Loucy (cell line): Measurements from ENCODE around the gene PPP4R3A.

ENCODE experiments used
- H2AFZ ChIP-seq: fragments of 200-600 bp; sonication (generic); 2 replicates; pipeline ENCODE4 v1.6.0; 2016; ENCODE audit warnings: antibody characterized with exemption, mild to moderate bottlenecking, low read length, moderate library complexity
- H3F3A ChIP-seq: fragments of 200-600 bp; 2 replicates; pipeline ENCODE4 v1.6.0; 2016; ENCODE audit warnings: antibody characterized with exemption, low read depth, mild to moderate bottlenecking
- H3K27me3 ChIP-seq: fragments of 200-600 bp; sonication (generic); 2 replicates; pipeline ENCODE4 v1.6.1; 2014; ENCODE audit warnings: low read length, mild to moderate bottlenecking; ENCODE audit not compliant: insufficient read depth, poor library complexity, severe bottlenecking
- H3K36me3 ChIP-seq: fragments of 200-600 bp; sonication (generic); 2 replicates; pipeline ENCODE4 v1.6.1; 2016; ENCODE audit warnings: low read length; ENCODE audit not compliant: insufficient read depth
- H3K4me1 ChIP-seq: fragments of 200-600 bp; sonication (generic); 2 replicates; pipeline ENCODE4 v1.5.1; 2014; ENCODE audit warnings: low read length, mild to moderate bottlenecking; ENCODE audit not compliant: insufficient read depth, poor library complexity, severe bottlenecking
- H3K4me2 ChIP-seq: fragments of 200-600 bp; sonication (generic); 2 replicates; pipeline ENCODE4 v1.6.0; 2014; ENCODE audit warnings: antibody characterized with exemption, low read length, low read depth, mild to moderate bottlenecking; ENCODE audit not compliant: poor library complexity, severe bottlenecking
- H3K4me3 ChIP-seq: fragments of 200-600 bp; sonication (generic); 2 replicates; pipeline ENCODE4 v1.5.1; 2014; ENCODE audit warnings: low read length, mild to moderate bottlenecking, mixed read lengths; ENCODE audit not compliant: poor library complexity, severe bottlenecking
- H3K79me2 ChIP-seq: fragments of 200-600 bp; sonication (generic); 2 replicates; pipeline ENCODE4 v1.6.1; 2014; ENCODE audit warnings: low read length; ENCODE audit not compliant: insufficient read depth
- H3K9ac ChIP-seq: fragments of 200-600 bp; sonication (generic); 2 replicates; pipeline ENCODE4 v1.6.0; 2014; ENCODE audit warnings: mild to moderate bottlenecking, low read depth, low read length, moderate library complexity; ENCODE audit not compliant: poor library complexity, severe bottlenecking
- H3K9me2 ChIP-seq: fragments of 200-600 bp; sonication (generic); replicated peaks from 2 replicates; pipeline ENCODE4 v1.6.1; 2016; ENCODE audit warnings: low read depth, low read length, mixed read lengths
- H3K9me3 ChIP-seq: fragments of 200-600 bp; sonication (generic); 2 replicates; pipeline ENCODE4 v1.6.1; 2014; ENCODE audit warnings: mild to moderate bottlenecking, antibody characterized with exemption, low read length, low read depth; ENCODE audit not compliant: insufficient read depth
- H4K20me1 ChIP-seq: fragments of 200-600 bp; sonication (generic); 2 replicates; pipeline ENCODE4 v1.6.0; 2014; ENCODE audit warnings: antibody characterized with exemption, low read length, mild to moderate bottlenecking; ENCODE audit not compliant: insufficient read depth, poor library complexity, severe bottlenecking
- CTCF ChIP-seq: fragments of 200-600 bp; sonication (generic); conservative IDR thresholded peaks from 2 replicates; pipeline ENCODE4 v1.5.1; 2014; ENCODE audit warnings: mild to moderate bottlenecking, antibody characterized with exemption, low read length
- EZH2phosphoT487 ChIP-seq: fragments of 200-600 bp; IDR thresholded peaks from 2 replicates; pipeline ENCODE4 v1.6.1; 2018; ENCODE audit warnings: antibody characterized with exemption, mild to moderate bottlenecking, moderate library complexity, borderline replicate concordance

Gene PPP4R3A

GRCh38 chr14:91420686-91421085 lies 89.4 kb downstream of the PPP4R3A start:
- TF ChIP-seq EZH2phosphoT487 = no peak

GRCh38 chr14:91419451-91419850 lies 90.7 kb downstream of the PPP4R3A start:
- peaks cover 13% of the 10 kb centered on the region for H4K20me1 ChIP-seq
- H3K9ac ChIP-seq = peak overlapping the region; percentile 61
- H3K4me2 ChIP-seq = peak overlapping the region; percentile 77
- no peaks in the 10 kb centered on the region for H3K27me3 ChIP-seq
- peak overlapping the region; percentile 73; the same call in 1 of the 2 replicates for H2AFZ ChIP-seq
- H3K36me3 ChIP-seq = no peaks in the 10 kb centered on the region
- H3K79me2 ChIP-seq = peaks cover 24% of the 10 kb centered on the region
- TF ChIP-seq CTCF = no peak
- TF ChIP-seq EZH2phosphoT487 = no peak
- H3K4me1 ChIP-seq = peaks cover 24% of the 10 kb centered on the region
- H3F3A ChIP-seq = peaks cover 4% of the 10 kb centered on the region
- no peaks in the 10 kb centered on the region for H3K9me3 ChIP-seq
- no peaks in the 10 kb centered on the region for H3K9me2 ChIP-seq
- peak overlapping the region; percentile 76 for H3K4me3 ChIP-seq

More at GRCh38 chr14:91420686-91421085, 89.4 kb downstream of the PPP4R3A start:
- H2AFZ ChIP-seq = no peak overlapping the region
- no peaks in the 10 kb centered on the region for H3K27me3 ChIP-seq
- H3K9me3 ChIP-seq = no peaks in the 10 kb centered on the region
- peaks cover 16% of the 10 kb centered on the region for H3K4me1 ChIP-seq
- H3K9me2 ChIP-seq = no peaks in the 10 kb centered on the region
- H3K79me2 ChIP-seq = peaks cover 12% of the 10 kb centered on the region
- no peak overlapping the region for H3K9ac ChIP-seq
- no peak overlapping the region for H3K4me2 ChIP-seq
- no peak overlapping the region for H3K4me3 ChIP-seq
- H3K36me3 ChIP-seq = no peaks in the 10 kb centered on the region
- peaks cover 2% of the 10 kb centered on the region for H4K20me1 ChIP-seq
- peaks cover 4% of the 10 kb centered on the region for H3F3A ChIP-seq

GRCh38 chr14:91419044-91419397 lies 91.1 kb downstream of the PPP4R3A start:
- Histone ChIP-seq H3K9me3 (no peaks in the 10 kb centered on the region), H3K4me3 (peak overlapping the region; percentile 76), H3K4me1 (peaks cover 28% of the 10 kb centered on the region), H3K4me2 (peak overlapping the region; percentile 77), H3F3A (peaks cover 4% of the 10 kb centered on the region), H4K20me1 (peaks cover 17% of the 10 kb centered on the region), H3K9me2 (no peaks in the 10 kb centered on the region), H3K79me2 (peaks cover 29% of the 10 kb centered on the region), H3K36me3 (no peaks in the 10 kb centered on the region), H3K9ac (peak overlapping the region; percentile 61), H2AFZ (peak overlapping the region; percentile 73; the same call in 1 of the 2 replicates), H3K27me3 (no peaks in the 10 kb centered on the region)
- TF ChIP-seq EZH2phosphoT487 (no peak), CTCF (no peak; the same call in 1 of the 2 replicates)

- peak overlapping the region; percentile 73 for H2AFZ ChIP-seq
- H3K9me3 ChIP-seq = no peaks in the 10 kb centered on the region
- peak overlapping the region; percentile 77 for H3K4me2 ChIP-seq
- no peaks in the 10 kb centered on the region for H3K27me3 ChIP-seq
- H3K9me2 ChIP-seq = no peaks in the 10 kb centered on the region
- TF ChIP-seq EZH2phosphoT487 = no peak
- TF ChIP-seq CTCF = peak; percentile 99
- peak overlapping the region; percentile 61 for H3K9ac ChIP-seq
- peaks cover 33% of the 10 kb centered on the region for H3K4me1 ChIP-seq
- peaks cover 22% of the 10 kb centered on the region for H4K20me1 ChIP-seq
- peaks cover 34% of the 10 kb centered on the region for H3K79me2 ChIP-seq
- no peaks in the 10 kb centered on the region for H3K36me3 ChIP-seq
- peak overlapping the region; percentile 76 for H3K4me3 ChIP-seq
- H3F3A ChIP-seq = peaks cover 4% of the 10 kb centered on the region
Measured at GRCh38 chr14:91418387-91419043, 91.6 kb downstream of the PPP4R3A start.
